Measurements from ENCODE around the gene OIP5. TPM values are rescaled to one million over a fixed set of nuclear protein-coding genes. Genes with fewer than 3 reads are reported as not detected.
"Not testable (repeated sequence)": the region's sequence is repeated elsewhere in the genome, so short reads cannot be mapped to it uniquely, and the experiment has no call there.

The OIP5 gene
- not detected for total RNA-seq

GRCh38 chr15:41332194-41333025, at the start of gene OIP5, which contains the start of gene NUSAP1:
OIP5 (minus strand) TSS chr15:41332591; CDS start chr15:41332561, 30 bp downstream.
NUSAP1 (plus strand) TSS chr15:41332881; CDS start chr15:41332958, 77 bp downstream.
- peak; percentile 97 for DNase-seq (ENCODE audit: low spot score)

GRCh38 chr15:41377978-41378377, 45.6 kb upstream of the OIP5 start:
- no peak for DNase-seq (ENCODE audit: low spot score)

- no peak for DNase-seq (ENCODE audit: low spot score)
These were observed 35.0 kb upstream of the OIP5 start for GRCh38 chr15:41367418-41367817.

- no peak for DNase-seq (ENCODE audit: low spot score)
These were observed 22.0 kb upstream of the OIP5 start for GRCh38 chr15:41354371-41354770.

GRCh38 chr15:41350057-41350717, 17.8 kb upstream of the OIP5 start:
- DNase-seq (ENCODE audit: low spot score): no peak

GRCh38 chr15:41347236-41347635, 14.8 kb upstream of the OIP5 start:
- DNase-seq (ENCODE audit: low spot score): no peak

GRCh38 chr15:41341519-41341918, 9.1 kb upstream of the OIP5 start:
- no peak for DNase-seq (ENCODE audit: low spot score)

- DNase-seq (ENCODE audit: low spot score): no peak
These were observed 7.9 kb upstream of the OIP5 start for GRCh38 chr15:41340189-41340695.

- no peak for DNase-seq (ENCODE audit: low spot score)
These were observed 5.5 kb upstream of the OIP5 start for GRCh38 chr15:41337631-41338522.

- no peak for DNase-seq (ENCODE audit: low spot score)
These were observed 4.7 kb upstream of the OIP5 start for GRCh38 chr15:41337047-41337446.

- no peak for DNase-seq (ENCODE audit: low spot score)
These were observed 4.2 kb upstream of the OIP5 start for GRCh38 chr15:41336549-41336948.

GRCh38 chr15:41334293-41335120, 2.1 kb upstream of the OIP5 start:
- no peak for DNase-seq (ENCODE audit: low spot score)

- no peak for DNase-seq (ENCODE audit: low spot score)
These were observed 703 bp upstream of the OIP5 start for GRCh38 chr15:41333026-41333562.

- DNase-seq (ENCODE audit: low spot score): no peak
These were observed 578 bp downstream of the OIP5 start for GRCh38 chr15:41331833-41332193.

GRCh38 chr15:41331281-41331680, 1.1 kb downstream of the OIP5 start:
- DNase-seq (ENCODE audit: low spot score): no peak

- no peak for DNase-seq (ENCODE audit: low spot score)
These were observed 8.8 kb downstream of the OIP5 start for GRCh38 chr15:41323611-41324010.

GRCh38 chr15:41320805-41321330, 11.5 kb downstream of the OIP5 start:
- not testable (repeated sequence) for DNase-seq (ENCODE audit: low spot score)

GRCh38 chr15:41309226-41309905, 23.0 kb downstream of the OIP5 start:
- no peak for DNase-seq (ENCODE audit: low spot score)

GRCh38 chr15:41307679-41308078, 24.7 kb downstream of the OIP5 start:
- DNase-seq (ENCODE audit: low spot score): no peak
